ENCODE results near the gene ZNF608. TPM values are rescaled to one million over a fixed set of nuclear protein-coding genes. Genes with fewer than 3 reads are reported as not detected.

Gene ZNF608
- polyA plus RNA-seq, 1 donor from 2014 or later: 6.4 TPM

GRCh38 chr5:124735169-124735858 is 11.1 kb downstream of the ZNF608 start:
- no peak overlapping the region for H3K27ac Mint-ChIP-seq
- peaks cover 15% of the 10 kb centered on the region for H3K27me3 Mint-ChIP-seq
- H3K4me3 Mint-ChIP-seq: peak overlapping the region; percentile 50 to 86 (median 66)
- peaks cover 3% of the 10 kb centered on the region for H3K36me3 Mint-ChIP-seq
- H3K9me3 Mint-ChIP-seq: no peaks in the 10 kb centered on the region
- H3K4me1 Mint-ChIP-seq: peaks cover 20 to 50% (median 30%) of the 10 kb centered on the region in 3 donors

GRCh38 chr5:124734574-124735168 is 11.8 kb downstream of the ZNF608 start:
- H3K36me3 Mint-ChIP-seq: peaks cover 3% of the 10 kb centered on the region
- H3K27me3 Mint-ChIP-seq: peaks cover 13% of the 10 kb centered on the region
- H3K9me3 Mint-ChIP-seq: no peaks in the 10 kb centered on the region
- peak overlapping the region; percentile 42 to 86 (median 60) for H3K4me3 Mint-ChIP-seq
- peaks cover 18 to 52% (median 32%) of the 10 kb centered on the region in 3 donors for H3K4me1 Mint-ChIP-seq
- H3K27ac Mint-ChIP-seq: no peak overlapping the region

GRCh38 chr5:124733329-124733650 is 13.1 kb downstream of the ZNF608 start:
- Mint-ChIP-seq H3K4me3 (peak overlapping the region in 1 of 4 donors; percentile 30), H3K4me1 (peaks cover 13 to 47% (median 26%) of the 10 kb centered on the region in 3 donors), H3K27me3 (peaks cover 13% of the 10 kb centered on the region), H3K36me3 (peaks cover 3% of the 10 kb centered on the region), H3K27ac (no peak overlapping the region), H3K9me3 (no peaks in the 10 kb centered on the region)

- Mint-ChIP-seq H3K9me3 (no peaks in the 10 kb centered on the region), H3K27ac (no peak overlapping the region), H3K4me3 (peak overlapping the region in 1 of 4 donors; percentile 30), H3K4me1 (peaks cover 11 to 47% (median 22%) of the 10 kb centered on the region in 3 donors), H3K36me3 (peaks cover 3% of the 10 kb centered on the region), H3K27me3 (peaks cover 13% of the 10 kb centered on the region)
Measured at GRCh38 chr5:124732428-124733328, 13.8 kb downstream of the ZNF608 start.

- Mint-ChIP-seq H3K4me1 (peaks cover 7 to 40% (median 11%) of the 10 kb centered on the region in 3 donors), H3K9me3 (no peaks in the 10 kb centered on the region), H3K27me3 (peaks cover 6% of the 10 kb centered on the region), H3K27ac (peak overlapping the region in 2 of 3 donors; percentile 24 to 39), H3K36me3 (peaks cover 3% of the 10 kb centered on the region), H3K4me3 (peak overlapping the region in 1 of 4 donors; percentile 43)
Measured at GRCh38 chr5:124730381-124730780, 16.1 kb downstream of the ZNF608 start.

- no peaks in the 10 kb centered on the region for H3K9me3 Mint-ChIP-seq
- H3K27me3 Mint-ChIP-seq: peaks cover 5% of the 10 kb centered on the region
- peak overlapping the region in 2 of 4 donors; percentile 17 to 43 for H3K4me3 Mint-ChIP-seq
- H3K36me3 Mint-ChIP-seq: peaks cover 5% of the 10 kb centered on the region
- peaks cover 11 to 40% (median 13%) of the 10 kb centered on the region in 3 donors for H3K4me1 Mint-ChIP-seq
- H3K27ac Mint-ChIP-seq: peak overlapping the region in 1 of 3 donors; percentile 24
Measured at GRCh38 chr5:124729720-124730359, 16.6 kb downstream of the ZNF608 start.

GRCh38 chr5:124728968-124729332 is 17.5 kb downstream of the ZNF608 start:
- Mint-ChIP-seq H3K9me3 (no peaks in the 10 kb centered on the region), H3K4me3 (peak overlapping the region in 3 of 4 donors; percentile 39 to 76 (median 51))

GRCh38 chr5:124728331-124728967 is 18.0 kb downstream of the ZNF608 start:
- H3K4me3 Mint-ChIP-seq: peak overlapping the region in 1 of 4 donors; percentile 51
- H3K4me1 Mint-ChIP-seq: peaks cover 13 to 37% (median 18%) of the 10 kb centered on the region in 3 donors
- no peaks in the 10 kb centered on the region for H3K9me3 Mint-ChIP-seq
- no peak overlapping the region for H3K27ac Mint-ChIP-seq
- H3K27me3 Mint-ChIP-seq: no peaks in the 10 kb centered on the region
- H3K36me3 Mint-ChIP-seq: peaks cover 5% of the 10 kb centered on the region

More at GRCh38 chr5:124728968-124729332, 17.5 kb downstream of the ZNF608 start:
- peaks cover under 1% of the 10 kb centered on the region for H3K27me3 Mint-ChIP-seq
- peaks cover 13 to 37% (median 17%) of the 10 kb centered on the region in 3 donors for H3K4me1 Mint-ChIP-seq
- H3K27ac Mint-ChIP-seq: no peak overlapping the region
- H3K36me3 Mint-ChIP-seq: peaks cover 5% of the 10 kb centered on the region

- Mint-ChIP-seq H3K27ac (peak overlapping the region in 1 of 3 donors; percentile 75), H3K27me3 (no peaks in the 10 kb centered on the region), H3K9me3 (no peaks in the 10 kb centered on the region), H3K4me3 (peak overlapping the region in 1 of 4 donors; percentile 10), H3K36me3 (peaks cover 2% of the 10 kb centered on the region), H3K4me1 (peaks cover 11 to 28% (median 19%) of the 10 kb centered on the region in 3 donors)
Measured at GRCh38 chr5:124726631-124727362, 19.6 kb downstream of the ZNF608 start.

GRCh38 chr5:124725622-124726258 is 20.7 kb downstream of the ZNF608 start:
- Mint-ChIP-seq H3K4me1 (peaks cover 15 to 35% (median 22%) of the 10 kb centered on the region in 3 donors), H3K27ac (peak overlapping the region in 2 of 3 donors; percentile 32 to 33), H3K4me3 (peak overlapping the region in 1 of 4 donors; percentile 78), H3K36me3 (peaks cover 2% of the 10 kb centered on the region), H3K9me3 (no peaks in the 10 kb centered on the region), H3K27me3 (no peaks in the 10 kb centered on the region)

- H3K27me3 Mint-ChIP-seq: no peaks in the 10 kb centered on the region
- peak overlapping the region; percentile 78 to 94 (median 87) for H3K4me3 Mint-ChIP-seq
- H3K4me1 Mint-ChIP-seq: peaks cover 15 to 31% (median 21%) of the 10 kb centered on the region in 3 donors
- peaks cover 2% of the 10 kb centered on the region for H3K36me3 Mint-ChIP-seq
- H3K27ac Mint-ChIP-seq: peak overlapping the region; percentile 13 to 75 (median 58)
- H3K9me3 Mint-ChIP-seq: no peaks in the 10 kb centered on the region
Measured at GRCh38 chr5:124725040-124725434, 21.4 kb downstream of the ZNF608 start.

GRCh38 chr5:124724357-124725039 is 21.9 kb downstream of the ZNF608 start:
- Mint-ChIP-seq H3K27ac (peak overlapping the region; percentile 13 to 75 (median 58)), H3K36me3 (peaks cover 2% of the 10 kb centered on the region), H3K4me1 (peaks cover 16 to 25% (median 18%) of the 10 kb centered on the region in 3 donors), H3K27me3 (no peaks in the 10 kb centered on the region), H3K4me3 (peak overlapping the region; percentile 78 to 94 (median 87)), H3K9me3 (no peaks in the 10 kb centered on the region)

Data from IgD-negative memory B cell (primary cell).